CMK (cell line): ENCODE measurements around the gene LATS1.

Experiments
- DNase-seq: peaks from one replicate; pipeline ENCODE4 v3.0.0-alpha.2; 2010; ENCODE audit warnings: low read depth

Gene LATS1

DNA sequence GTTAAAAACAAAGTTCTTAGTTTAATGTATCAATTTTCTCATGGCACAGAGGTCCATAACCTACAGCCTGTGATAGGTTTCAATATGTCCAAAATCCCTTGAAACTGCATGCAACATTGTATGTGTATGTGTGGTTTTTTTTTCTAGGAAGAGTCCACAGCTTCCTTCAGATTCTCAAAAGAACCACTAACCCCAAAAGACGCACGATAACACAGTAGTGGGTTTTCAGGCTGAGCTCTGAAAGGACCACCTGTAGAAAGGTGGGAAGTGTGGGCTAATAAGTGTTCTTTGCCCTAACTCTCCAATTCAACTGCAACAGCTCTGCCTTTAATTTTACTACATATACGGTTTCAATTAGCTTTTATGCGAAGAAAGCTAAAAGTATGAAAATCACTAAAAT lies 57.9 kb downstream of the LATS1 start:
- DNase-seq, result no peak

DNA sequence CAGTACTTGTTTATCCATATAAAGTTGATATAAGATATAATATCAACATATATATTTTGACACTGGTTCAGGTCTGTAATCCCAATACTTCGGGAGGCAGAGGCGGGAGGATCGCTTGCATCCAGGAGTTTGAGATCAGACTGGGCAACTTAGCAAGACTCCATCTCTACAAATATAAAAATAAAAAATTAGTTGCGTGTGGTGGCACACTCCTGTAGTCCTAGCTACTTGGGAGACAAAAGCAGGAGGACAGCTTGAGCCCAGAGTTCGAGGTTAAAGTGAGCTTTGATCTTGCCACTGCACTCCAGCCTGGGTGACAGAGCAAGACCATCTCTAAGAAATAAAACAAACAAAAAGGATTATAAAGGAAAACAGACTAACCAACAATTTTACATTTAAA lies 60.5 kb downstream of the LATS1 start:
- no peak for DNase-seq

DNA sequence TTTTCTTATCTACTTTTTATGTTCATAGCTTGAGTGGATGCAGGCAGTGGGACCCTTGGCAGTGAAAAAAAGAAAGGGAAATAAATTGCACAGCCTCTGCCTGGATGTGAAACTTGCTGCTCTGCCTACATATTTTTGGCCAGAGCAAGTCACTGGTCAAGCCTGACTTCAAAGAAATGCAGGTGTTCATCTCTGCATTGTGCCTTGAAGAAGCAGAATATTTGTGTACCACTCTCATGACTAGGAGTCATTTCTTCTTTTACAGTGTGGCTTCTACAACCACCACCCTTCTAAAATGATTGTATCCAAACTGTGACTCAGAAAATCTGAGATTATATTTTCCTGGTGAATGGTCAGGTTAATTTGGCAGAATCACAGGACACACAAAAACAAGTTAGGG lies 66.8 kb downstream of the LATS1 start:
- no peak for DNase-seq

DNA sequence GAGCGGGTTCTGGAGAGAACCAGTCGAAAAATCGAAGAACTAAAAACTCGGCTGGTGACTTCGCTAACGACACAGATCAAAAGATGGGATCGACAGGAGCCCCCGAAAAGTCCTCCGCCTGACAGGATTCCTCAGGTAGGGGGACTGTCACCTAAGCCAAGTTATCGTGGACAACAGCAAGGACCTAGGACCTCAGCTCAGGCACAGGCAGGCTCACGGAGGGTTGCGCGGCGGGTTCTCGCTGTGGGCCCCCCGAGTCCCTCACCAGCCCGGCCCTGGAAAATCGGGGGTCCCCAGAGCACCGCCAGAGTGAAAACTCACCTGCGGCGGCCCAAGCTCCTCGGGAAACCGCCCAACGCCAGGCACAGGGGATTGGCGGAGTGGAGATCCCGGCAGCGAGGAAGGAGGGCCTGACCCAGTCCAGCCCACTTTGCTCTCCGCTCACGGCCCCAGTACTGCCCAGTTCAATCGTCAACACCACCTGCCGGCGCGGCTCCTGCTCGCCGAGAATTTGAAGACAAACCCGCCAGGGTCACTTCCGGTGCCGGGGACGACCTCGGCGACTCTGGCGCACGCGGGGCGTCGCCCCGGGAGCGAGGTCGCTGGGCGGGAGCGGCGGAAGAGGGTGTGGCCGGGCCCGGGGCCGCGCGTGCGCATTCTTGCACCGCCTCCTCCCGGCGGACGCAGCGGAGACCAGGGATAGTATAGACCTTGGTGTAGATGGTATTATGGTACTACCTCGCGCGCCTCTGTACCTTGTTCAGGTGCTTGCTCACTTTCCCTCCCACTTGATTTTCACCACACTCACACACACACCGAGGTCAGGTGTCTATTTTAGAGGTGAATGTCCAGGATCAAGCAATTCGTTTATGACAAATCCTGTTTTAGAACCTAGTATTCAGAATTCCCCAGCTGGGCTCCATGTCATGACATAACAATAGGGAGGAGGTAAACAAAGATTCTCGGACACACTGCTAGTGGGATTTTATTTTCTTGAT lies 69.5 kb downstream of the LATS1 start, which contains the start of gene KATNA1:
Gene KATNA1, minus strand, starts transcription at position 567 of the 998 bp plus-strand sequence. CDS start 10,167 bp downstream, outside the sequence.
- DNase-seq, result peak; percentile 77

DNA sequence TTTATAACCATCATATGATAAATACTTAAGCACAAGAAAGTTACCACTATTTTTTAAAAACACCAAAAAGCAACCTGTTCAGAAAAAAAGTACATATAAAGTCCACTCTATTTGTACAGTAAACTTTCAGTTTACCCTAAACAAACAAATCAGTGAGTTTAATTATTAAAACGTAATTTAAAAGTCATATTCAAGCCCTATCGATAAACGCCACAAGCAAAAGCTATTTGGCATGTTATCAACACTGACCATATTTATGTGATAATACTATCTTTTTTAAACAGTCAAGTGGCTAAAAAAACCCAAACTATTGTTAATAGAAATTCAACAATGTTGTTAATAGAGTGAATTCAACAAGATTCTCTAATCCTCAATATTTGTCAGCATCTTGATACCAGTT lies 71.3 kb downstream of the LATS1 start:
- no peak for DNase-seq

DNA sequence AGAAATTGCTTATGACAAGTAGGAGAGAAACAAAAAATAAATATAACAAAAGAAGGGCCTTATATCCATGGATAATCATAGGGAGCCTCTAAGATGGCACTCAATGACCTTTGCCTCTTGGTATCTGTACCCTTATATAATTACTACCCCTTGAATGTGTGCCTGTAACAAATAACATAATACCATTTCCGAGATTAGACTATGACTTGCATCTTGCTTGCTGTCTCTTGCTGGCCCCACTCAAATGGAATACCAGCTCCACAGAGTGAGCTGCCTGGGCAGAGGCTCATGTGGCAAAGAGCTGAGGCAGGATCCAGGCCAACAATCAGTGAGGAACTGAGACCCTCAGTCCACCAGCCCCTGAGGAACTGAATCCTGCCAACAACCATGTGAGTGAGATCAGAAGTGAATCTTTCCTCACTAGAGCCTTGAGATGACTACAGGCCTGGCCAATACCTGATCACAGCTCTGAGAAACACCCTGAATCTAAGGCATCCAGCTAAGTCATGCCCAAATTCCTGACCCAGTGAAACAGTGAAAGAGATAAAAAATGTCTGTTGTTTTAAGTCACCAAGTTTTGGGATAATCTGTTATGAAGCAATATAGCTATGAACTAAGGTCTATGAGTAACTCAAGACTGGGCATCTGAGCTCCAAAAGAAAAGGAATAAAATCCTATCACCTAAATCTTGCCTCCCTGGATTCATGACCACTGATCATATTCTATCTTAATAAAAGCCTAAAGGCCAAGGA lies 74.9 kb downstream of the LATS1 start:
- no peak for DNase-seq

DNA sequence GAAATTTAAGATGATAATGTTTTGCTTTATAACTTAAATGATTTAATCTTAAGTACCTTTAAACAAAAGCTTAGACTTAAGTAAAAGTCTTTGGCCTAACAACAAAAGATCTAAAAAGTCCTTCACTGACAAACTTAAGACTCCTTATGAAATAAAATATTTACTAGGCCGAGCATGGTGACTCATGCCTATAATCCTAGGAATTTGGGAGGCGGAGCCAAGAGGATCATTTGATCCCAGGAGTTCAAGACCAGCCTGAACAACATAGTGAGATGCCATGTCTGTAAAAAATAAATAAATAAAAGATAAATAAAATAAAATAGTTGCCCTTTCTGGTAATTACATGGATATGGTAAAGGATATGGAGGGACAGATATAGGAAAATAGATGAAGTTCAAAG lies 81.8 kb downstream of the LATS1 start:
- no peak for DNase-seq

DNA sequence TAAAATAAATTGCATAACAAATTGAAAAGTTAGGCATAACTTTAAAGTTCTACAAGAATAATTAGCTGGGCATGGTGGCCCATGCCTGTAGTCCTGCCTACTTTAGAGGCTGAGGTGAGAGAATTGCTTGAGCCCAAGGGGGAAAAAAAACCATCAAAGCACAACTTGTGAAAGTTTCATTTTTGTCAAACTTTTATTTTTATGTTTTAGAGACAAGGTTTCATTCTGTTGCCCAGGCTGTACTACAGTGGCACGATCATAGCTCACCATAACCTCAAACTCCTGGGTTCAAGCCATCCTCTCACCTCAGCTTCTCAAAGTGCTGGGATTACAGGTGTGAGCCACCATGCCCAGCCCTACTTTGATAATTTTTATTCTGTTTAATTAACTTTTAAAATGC lies 83.6 kb downstream of the LATS1 start:
- DNase-seq, result no peak

DNA sequence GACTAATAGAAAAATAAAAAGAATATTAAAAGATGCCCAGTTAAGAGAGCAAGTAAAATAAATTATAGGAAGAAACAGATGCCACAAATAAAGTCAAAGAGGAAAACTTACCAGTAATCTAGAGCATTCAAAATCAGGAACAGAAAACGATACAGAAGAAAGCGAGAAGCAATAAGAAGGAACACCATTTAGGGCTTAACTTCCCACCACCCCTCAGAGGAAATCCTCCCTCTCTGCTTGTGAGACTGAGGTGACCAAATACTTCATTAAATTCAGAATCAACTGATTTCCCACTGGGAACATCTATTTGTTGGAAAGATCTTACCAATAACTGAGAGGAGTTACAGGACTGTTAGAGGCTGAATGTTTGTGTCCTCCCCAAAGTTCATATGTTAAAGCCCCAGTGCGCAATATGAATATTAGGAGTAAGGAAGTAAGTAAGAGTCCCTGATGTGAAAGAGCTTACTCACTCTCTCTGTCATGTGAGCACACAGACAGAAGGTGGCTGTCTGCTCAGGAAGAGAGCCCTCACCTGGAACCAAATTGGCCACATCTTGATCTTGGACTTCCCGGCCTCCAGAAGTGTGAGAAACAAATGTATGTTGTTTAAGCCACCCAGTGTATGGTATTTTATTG lies 88.9 kb downstream of the LATS1 start:
- DNase-seq, result no peak

DNA sequence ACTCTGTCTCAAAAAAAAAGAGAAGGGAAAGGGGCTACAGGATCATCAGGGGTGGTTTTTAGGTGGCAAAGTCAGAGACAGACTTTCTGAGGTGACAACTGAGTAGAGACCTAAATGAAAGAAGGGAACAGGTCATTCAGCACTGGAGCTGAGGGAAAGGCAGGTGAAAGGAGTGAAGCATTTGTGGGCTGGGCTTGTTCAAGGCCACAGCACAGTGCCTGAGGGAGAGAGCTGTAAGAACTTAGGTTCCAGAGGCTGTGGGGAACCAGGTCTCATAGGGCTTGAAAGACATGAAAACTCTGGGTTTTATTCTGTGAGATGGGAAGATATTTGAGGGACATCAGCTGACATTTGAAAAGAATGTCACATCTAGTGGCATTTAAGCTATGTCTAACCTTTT lies 90.2 kb downstream of the LATS1 start:
- DNase-seq, result no peak

DNA sequence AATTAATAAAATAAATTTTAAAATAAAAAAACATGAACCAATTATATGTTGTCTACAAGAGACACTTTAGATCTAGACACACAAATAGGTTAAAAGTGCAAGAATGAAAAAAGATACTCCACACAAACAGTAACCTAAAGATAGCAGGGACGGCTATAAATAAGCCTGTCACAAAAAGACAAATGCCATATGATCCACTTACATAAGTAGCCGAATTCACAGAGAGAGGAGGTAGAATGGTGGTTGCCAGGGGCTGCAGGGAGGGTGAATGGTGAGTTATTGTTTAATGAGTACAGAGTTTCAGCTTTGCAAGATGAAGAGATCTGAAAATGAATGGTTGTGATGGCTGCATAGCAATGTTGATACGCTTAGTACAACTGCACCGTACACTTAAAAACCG lies 102.1 kb downstream of the LATS1 start:
- no peak for DNase-seq

DNA sequence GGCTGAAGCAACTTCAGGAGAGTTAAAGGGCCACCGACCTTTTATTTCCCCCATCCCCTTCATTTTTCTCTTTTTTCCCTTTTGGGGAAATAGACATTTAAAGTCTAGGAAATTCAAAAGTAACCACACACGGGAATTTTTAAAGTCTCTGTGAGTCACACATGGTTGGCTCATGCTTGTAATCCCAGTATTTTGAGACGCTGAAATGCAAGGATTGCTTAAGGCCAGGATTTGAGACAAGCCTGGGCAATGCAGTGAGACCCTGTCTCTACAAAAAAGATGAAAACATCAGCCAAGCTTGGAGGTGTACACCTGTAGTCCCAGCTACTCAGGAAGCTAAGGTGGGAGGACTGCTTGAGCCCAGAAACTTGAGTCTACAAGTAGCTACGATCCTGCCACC lies 103.6 kb downstream of the LATS1 start:
- DNase-seq, result no peak

DNA sequence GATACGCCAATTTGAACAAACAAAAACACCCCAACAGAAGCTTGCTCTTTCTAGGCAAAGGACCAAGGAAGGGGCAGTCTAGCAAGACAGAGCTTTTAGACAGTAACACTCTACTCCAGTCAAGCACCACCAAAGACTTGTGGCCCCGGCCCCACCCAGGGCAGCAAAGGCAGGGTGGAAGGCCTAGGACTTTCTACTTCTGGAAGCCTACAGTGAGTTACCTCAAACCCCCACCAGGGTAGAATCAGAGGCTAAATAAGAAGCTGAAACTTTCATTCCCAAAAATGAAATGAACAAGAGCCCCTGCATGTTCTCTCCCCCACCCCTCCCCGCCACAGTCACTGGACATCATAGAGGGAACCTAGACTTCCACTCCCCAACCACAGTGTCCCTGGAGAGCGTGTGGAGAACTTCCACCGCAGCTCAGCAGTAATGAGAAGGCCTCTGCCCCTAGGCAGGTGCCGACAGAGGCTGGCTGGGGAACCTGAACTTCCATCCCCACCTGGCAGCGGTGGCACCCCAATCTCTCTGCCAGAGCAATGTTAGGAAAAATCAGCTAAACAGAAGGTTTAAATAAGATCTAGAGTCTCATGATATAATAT lies 109.4 kb downstream of the LATS1 start:
- DNase-seq, result no peak
